A549 (cell line): Measurements from ENCODE around the gene ANTXR1.

Experiments
- CEBPB ChIP-seq, 2 experiments: fragments of >200 bp in 1 of 2; sonication (Bioruptor Twin) in 1 of 2; formaldehyde crosslinking in 1 of 2; IDR thresholded peaks; 2 replicates each; pipeline ENCODE4 v1.6.1; 2012 to 2016
- CHD2 ChIP-seq: fragments of 150-350 bp; IDR thresholded peaks from 2 replicates; pipeline ENCODE4 v1.6.1; 2014; ENCODE audit warnings: low read length; ENCODE audit not compliant: partially characterized antibody
- CTCF ChIP-seq: fragments of >200 bp; sonication (Bioruptor Twin); formaldehyde crosslinking; IDR thresholded peaks from 3 replicates; pipeline ENCODE4 v1.5.1; 2016
- ESRRA ChIP-seq: fragments of 150-350 bp; IDR thresholded peaks from 2 replicates; pipeline ENCODE4 v1.6.1; 2014; ENCODE audit warnings: mild to moderate bottlenecking, low read length, borderline replicate concordance
- HMGXB4 ChIP-seq: fragments of 250-450 bp; sonication (Bioruptor Pico); IDR thresholded peaks from 2 replicates; pipeline ENCODE4 v1.5.0; 2021; ENCODE audit warnings: mild to moderate bottlenecking, moderate library complexity, borderline replicate concordance
- JUNB ChIP-seq: fragments of >200 bp; sonication (Bioruptor Twin); formaldehyde crosslinking; IDR thresholded peaks from 2 replicates; pipeline ENCODE4 v1.6.1; 2016
- MAX ChIP-seq: IDR thresholded peaks from 2 replicates; pipeline ENCODE4 v1.6.1; 2012
- MYC ChIP-seq: IDR thresholded peaks from 2 replicates; pipeline ENCODE4 v1.6.1; 2012; ENCODE audit warnings: mild to moderate bottlenecking, inconsistent platforms, low read length, improper control_type of control experiment, borderline replicate concordance
- NFE2L2 ChIP-seq: fragments of 150-350 bp; conservative IDR thresholded peaks from 2 replicates; pipeline ENCODE4 v1.6.1; 2014; ENCODE audit warnings: low read length
- PBX3 ChIP-seq: IDR thresholded peaks from 2 replicates; pipeline ENCODE4 v1.6.1; 2012
- POLR2A ChIP-seq: IDR thresholded peaks from 2 replicates; pipeline ENCODE4 v1.6.1; 2012; ENCODE audit warnings: mild to moderate bottlenecking, low read length
- RCOR1 ChIP-seq: fragments of 150-350 bp; IDR thresholded peaks from 2 replicates; pipeline ENCODE4 v1.6.1; 2014; ENCODE audit warnings: antibody characterized with exemption, low read length, low read depth

- TF ChIP-seq RCOR1 (no peak), MYC (no peak), CHD2 (no peak), CEBPB (IDR thresholded peaks at IDR 0.05) (no peak), JUNB (no peak), CTCF (no peak), ESRRA (no peak), POLR2A (no peak), MAX (no peak), PBX3 (no peak), NFE2L2 (no peak), HMGXB4 (CRISPR knock-in tag) (no peak)
These were observed 121.4 kb downstream of the ANTXR1 start for GRCh38 chr2:69134306-69134945.
